AG08396 (cell line): ENCODE measurements around the gene LMOD2.

Experiments used
- DNase-seq: peaks from one replicate; pipeline ENCODE4 v3.0.0; 2012; ENCODE audit warnings: low spot score, mixed read lengths

The LMOD2 gene

DNA sequence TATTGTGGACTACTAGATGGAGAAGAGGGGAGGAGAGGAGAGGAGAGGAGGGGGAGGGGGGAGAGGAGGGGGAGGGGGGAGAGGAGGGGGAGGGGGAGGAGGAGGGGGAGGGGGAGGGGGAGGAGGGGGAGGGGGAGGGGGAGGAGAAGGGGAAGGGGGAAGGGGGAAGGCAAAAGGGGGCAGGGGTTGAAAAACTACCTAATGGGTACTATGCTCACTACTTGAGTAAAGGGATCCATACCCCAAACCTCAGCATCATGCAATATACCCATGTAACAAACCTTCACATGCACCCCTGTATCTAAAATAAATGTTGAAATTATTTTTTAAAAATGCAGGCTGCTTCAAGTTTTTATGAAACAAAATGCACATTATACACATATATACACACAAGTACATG, 15.1 kb upstream of the LMOD2 start:
- DNase-seq, result no peak

DNA sequence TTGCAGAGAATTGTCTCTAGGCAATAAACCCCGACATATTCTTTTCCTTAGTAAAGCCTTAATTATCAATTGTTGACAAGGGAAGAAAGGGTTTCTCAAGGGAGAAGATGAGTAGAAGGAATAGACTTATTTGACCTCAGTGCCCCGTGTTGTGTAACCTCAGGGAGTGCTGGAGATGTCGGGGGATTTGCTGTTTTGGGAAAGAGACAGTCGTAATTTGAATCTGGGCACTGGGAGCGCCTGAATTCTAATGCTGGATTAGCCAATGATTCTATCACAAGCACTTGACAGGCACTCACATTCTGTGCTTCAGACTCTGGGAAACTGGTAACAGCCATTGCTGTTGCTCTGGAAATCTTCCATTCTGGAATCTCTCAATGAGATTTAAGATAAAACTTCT, 13.8 kb upstream of the LMOD2 start:
- DNase-seq, result no peak

DNA sequence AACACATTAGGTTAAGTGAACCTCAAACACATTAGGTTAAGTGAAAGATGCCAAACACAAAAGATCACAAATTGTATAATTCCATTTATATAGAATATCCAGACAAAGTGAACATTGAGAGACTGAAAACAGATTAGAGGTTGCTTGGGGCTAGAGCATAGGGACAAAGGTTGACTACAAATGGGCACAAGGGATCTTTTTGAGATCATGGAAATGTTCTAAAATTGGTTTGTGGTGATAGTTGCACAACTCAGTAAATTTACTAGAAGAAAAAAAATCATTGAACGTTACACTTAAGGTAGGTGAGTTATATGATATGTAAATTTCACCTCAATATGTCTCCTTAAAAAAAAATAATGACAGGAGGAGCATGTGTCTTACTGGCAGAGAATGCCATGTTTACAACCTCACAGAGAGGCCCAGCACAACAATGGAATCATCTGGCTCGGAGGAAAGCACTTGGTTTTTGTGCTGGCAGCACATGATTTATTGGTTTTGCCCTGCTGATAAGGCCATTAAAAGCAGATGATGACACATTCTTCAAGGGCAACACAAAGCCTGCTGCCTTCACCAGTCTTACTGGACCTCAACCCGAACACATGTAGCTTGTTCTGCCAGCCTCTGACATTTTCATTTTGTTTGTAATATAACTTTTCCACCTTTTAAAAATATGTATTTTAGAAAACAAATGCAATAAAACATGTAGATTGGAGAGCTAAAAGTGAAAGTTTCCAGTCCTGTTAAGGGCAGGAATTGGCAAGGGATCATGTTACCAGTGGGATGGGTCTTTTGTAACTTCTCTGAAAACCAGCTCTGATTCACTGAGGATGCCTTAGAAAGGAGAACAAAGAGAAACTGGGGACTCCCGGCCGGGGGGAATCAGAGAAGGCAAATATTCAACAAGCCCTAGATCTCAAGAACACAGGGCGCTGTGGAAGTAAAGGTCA, 11.9 kb upstream of the LMOD2 start:
- DNase-seq, result peak; percentile 34

DNA sequence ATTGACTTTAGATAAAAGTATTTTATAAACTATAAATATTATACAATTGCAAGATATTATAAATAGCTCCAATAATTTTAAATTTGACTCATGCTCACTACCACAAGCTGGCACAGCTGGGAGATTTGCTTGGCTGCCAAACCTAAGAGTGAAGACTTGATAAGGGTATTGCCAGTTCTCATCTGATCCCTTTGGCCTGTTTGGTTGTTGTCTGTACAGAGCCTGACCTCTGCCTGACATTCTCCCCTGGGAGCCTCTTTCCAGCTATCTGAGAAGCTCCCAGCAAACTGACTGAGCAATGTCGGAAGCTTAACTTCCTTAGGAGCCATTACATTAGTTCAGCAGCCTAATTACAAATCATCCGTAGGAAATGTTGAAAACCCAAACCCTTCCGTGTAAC, 10.2 kb upstream of the LMOD2 start:
- DNase-seq, result no peak

DNA sequence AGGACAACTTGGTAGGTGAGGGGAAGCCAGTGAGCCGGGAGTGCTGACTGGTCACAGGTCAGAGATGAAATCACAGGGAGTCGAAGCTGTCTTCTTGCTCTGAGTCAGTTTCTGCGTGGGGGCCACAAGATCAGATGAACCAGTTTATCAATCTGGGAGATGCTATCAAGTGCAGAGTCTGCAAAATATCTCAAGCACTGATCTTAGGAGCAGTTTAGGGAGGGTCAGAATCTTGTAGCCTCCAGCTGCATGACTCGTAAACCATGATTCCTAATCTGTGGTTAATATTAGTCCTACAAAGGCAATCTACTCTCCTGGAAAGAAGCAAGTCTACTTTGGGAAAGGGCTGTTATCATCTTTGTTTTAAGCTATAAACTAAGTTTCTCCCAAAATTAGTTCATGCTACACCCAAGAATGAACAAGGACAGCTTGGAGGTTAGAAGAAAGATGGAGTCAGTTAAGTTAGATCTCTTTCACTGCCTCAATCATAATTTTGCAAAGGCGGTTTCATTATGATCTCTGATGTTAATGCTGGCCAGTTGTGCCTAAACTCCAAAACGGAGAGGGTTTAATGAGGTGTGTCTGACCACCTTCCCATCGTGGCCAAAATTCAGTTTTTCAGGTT, 8.4 kb upstream of the LMOD2 start:
- no peak for DNase-seq

DNA sequence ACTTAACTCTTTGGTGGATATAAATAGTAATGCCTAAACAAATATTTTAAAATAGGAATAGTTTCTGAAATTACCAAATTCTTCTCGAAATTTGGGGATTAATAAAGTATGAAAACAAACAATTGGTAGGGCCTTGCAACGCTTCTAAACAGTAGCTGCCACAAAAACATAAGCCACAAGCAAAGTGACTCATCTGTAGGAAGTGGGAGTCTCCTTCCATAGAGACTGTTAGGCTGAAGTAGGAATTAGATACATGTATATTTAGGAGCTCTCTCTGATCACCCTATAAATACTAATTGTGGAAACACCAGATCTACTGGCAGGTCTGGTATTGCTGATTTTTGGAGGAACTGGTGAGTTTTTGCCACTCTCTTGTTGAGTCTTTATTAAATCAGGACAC, 5.7 kb upstream of the LMOD2 start:
- no peak for DNase-seq

DNA sequence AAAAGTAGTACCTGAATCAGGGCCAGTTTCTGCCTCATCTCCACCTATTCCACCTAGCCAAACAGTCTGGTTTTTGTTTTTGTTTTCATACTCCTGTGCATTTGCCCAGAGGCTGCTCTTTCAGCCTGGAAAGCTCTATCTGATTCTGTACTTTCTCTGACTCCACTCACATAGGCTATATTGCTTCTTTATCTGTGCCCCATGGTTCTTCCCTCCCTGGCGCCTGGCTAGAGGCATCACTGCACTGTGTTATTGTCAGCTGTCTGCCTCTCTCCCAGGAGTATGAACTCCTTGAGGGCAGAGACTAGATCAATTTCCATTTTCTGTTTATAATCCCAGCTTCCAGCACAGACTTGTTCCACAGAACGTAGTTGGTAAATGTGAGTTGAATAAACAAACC, 5.1 kb upstream of the LMOD2 start:
- DNase-seq, result no peak

DNA sequence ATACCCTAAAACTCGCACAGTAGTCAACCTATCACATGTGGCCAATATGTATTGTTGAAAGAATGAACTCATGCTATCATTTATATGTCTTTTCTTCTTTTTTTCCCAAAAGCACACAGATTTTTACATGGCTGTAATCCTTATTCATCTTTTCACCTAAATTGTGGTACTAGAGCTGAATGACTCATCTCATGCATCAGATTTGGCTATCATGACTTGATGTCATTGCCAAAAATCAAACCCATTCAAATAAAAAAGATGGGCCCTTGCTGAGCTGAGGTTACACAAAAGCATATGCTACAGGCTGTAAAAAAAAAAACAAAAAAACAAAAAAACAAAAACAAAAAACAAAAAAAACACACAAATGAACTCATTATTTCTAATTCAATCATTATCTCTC, 3.3 kb upstream of the LMOD2 start:
- no peak for DNase-seq

DNA sequence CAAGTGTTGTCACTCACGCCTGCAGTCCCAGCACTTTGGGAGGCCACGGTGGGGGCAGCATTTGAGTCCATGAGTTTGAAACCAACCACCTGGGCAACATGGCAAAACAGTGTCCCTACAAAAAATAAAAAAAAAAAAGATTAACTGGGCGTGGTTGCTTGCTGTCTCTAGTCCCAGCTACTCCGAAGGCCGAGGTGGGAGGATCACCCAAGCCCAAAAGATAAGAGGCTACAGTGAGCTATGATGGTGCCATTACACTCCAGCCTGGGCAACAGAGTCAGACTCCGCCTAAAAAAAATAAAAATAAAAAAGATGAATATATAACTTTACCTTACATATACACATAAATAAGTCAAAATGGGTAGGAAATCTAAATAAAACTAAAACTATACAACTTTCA, 2.5 kb upstream of the LMOD2 start:
- DNase-seq, result no peak

DNA sequence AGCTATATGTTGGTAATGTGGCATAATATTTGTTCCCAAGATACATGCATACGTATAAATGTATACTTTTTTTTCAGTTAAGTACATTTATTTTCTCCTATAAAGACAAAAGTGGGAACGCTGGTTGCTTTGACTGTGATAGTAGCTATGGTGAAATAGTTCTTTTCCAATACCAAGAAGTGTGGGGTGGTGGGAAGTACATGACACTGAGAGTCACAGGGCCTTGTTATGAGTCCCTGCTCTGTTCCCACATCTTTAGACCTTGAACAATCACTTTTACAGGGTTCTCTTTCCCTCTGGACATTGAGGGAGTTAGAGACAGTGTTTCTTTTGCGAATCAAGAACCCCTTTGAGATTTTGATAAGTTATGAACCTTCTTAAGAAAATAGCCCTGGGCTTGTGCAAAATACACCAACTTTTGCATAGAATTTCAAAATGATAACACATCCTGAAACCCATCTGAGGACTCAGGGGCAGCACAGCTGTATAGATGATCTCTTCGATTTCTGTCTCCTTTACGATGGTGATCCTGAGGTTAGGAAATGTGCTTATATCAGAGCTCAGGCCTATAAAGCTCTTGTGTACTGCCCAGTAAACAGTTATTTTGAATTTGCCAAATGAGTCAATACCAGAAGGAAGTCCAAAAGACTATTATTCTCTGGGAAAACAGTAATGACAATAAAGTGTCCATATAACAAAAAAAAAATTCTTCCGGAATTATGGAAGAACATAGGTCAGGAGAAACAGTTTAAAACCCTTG, 1.1 kb downstream of the LMOD2 start:
- no peak for DNase-seq

DNA sequence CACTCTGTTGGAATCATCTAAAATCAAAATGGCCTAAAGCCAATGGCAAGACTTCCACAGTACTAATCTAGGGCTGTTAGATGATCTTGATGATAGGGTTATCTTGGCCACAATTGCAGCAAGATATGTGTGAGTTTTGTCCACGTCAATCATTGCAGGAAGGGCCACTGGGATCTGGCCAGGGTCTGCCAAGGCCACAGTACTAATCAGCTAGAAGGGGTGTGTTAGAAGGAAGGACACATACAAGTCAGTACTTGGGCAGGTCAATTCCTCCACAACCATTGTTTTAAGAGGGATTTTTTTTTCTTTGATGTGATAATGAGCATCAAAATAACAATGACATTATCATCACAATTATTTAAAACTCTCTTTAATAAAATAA, 1.6 kb downstream of the LMOD2 start:
- DNase-seq, result no peak

DNA sequence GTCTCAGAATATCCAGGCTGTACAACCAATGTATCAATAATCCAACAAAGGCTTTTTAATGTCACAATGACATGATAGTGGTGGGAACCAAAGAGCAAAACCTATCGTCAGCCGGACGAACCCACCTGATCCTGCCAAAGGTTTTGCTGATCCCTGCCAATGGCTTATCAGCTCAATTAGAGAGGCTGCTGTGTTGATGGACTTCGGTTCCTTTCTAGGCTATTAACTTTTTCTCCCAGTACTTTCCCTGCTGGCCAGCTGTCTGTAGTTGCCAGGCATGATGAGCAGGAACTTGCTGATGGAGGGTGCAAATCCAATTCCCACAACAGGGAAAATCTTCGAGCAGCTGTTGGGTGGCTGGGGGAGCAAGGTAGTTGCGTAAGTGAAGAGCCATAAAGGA, 2.4 kb downstream of the LMOD2 start:
- DNase-seq, result no peak

DNA sequence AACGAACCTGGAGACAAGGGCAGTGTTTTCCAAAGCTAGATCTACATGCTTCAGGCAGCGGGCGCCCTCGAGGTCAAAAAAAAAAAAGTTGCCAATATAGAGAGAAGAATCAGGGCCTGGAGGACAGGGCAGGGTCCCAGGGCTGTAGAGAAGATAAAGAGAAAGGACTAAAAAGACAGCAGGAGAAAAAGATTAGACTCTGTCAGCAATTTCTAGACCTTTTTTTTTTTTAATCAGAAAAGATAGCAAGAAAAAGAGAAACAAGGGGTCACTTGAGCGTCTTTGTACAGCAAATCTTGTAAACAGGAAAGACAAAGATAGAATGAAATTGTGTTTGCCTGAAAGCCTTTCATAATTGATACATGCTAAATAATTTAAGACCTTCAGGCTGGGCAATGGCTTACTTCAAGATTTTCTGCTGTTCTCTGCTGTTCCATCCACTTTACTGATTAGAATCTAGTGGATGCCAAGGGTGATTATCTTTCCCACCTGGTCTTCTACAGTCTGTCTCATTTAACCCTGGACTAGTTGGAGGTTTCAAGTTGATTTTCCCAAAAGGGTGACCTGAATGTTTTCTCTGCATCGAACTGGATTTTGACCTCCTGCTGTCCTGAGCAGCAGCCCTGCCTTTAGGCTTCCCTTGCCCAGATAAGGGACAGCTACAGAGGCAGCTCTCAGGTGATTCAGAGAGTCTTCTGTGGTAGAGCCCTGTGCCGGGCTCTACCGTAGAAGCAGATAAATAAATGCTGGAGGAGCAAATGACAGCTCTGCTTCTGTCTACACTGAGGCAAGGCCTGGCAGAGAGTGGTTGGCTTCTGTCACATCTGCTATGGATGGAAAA, 5.1 kb downstream of the LMOD2 start:
- DNase-seq, result no peak

DNA sequence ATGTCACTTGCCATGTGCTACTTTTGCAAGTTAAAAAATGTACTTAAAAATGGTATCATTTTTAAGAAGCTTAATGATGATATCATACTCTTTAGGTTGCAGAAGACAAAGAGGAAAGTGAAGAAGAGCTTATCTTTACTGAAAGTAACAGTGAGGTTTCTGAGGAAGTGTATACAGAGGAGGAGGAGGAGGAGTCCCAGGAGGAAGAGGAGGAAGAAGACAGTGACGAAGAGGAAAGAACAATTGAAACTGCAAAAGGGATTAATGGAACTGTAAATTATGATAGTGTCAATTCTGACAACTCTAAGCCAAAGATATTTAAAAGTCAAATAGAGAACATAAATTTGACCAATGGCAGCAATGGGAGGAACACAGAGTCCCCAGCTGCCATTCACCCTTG, 6.1 kb downstream of the LMOD2 start:
- DNase-seq, result no peak

DNA sequence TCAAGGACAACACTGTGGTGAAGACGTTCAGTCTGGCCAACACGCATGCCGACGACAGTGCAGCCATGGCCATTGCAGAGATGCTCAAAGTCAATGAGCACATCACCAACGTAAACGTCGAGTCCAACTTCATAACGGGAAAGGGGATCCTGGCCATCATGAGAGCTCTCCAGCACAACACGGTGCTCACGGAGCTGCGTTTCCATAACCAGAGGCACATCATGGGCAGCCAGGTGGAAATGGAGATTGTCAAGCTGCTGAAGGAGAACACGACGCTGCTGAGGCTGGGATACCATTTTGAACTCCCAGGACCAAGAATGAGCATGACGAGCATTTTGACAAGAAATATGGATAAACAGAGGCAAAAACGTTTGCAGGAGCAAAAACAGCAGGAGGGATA, 6.6 kb downstream of the LMOD2 start:
- DNase-seq, result no peak

DNA sequence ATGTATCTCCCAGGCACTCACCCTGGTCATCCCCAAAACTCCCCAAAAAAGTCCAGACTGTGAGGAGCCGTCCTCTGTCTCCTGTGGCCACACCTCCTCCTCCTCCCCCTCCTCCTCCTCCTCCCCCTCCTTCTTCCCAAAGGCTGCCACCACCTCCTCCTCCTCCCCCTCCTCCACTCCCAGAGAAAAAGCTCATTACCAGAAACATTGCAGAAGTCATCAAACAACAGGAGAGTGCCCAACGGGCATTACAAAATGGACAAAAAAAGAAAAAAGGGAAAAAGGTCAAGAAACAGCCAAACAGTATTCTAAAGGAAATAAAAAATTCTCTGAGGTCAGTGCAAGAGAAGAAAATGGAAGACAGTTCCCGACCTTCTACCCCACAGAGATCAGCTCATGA, 7.1 kb downstream of the LMOD2 start:
- no peak for DNase-seq

DNA sequence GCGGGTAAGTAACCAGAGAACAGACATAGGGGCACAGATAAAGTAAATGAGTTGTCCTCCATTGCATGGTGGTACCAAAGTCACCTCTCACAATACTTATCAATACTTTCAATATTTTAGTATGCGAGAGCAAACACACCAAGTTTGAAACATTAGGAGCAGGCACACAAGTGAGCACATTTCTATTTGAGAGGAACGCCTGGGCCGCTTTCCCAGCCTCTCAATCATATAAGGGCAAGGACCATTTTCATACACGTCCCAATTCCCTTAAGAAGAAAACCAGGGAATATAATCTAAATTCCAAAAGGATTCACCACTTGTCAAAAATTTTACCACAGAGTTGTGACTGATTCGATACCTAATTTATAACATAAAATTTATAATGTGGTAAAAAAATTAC, 7.5 kb downstream of the LMOD2 start:
- no peak for DNase-seq

DNA sequence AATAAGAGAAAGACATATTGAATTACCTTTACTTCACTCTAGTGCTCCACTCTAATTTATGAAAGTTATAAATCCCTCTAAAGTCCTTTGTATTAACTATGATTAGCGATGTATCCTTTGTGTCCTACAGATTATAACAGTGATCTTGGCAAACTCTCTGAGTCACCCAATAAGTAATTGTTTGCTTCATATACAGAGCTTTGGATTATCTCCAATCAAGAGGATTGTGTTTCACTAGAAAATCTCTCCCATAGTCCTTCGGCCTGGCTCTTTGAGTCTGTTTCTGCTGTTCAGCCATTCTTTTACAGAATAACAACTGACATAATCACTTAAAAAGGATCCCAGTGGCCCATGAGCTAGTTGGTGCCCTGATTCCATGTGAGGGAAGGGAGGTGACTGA, 9.5 kb downstream of the LMOD2 start:
- DNase-seq, result no peak

DNA sequence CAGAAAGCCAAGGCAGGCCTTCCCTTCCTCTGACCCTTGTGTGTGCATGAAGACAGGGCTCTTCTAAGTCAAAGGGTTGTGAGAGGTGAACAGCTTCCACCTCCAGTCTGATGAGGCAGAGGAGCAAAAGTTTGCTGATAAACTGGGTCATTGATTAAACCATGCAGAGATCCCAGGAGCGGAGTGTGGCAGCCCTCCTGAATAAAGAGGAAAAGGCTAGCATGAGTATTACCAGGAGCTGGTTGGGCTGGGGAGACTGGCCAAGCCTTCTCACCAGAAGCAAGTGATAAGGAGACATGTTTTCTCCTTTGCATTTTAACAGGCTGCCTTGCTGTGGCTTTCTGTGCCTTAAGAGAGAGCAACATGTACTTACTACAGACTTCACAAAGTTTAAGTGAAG, 10.2 kb downstream of the LMOD2 start:
- DNase-seq, result no peak

DNA sequence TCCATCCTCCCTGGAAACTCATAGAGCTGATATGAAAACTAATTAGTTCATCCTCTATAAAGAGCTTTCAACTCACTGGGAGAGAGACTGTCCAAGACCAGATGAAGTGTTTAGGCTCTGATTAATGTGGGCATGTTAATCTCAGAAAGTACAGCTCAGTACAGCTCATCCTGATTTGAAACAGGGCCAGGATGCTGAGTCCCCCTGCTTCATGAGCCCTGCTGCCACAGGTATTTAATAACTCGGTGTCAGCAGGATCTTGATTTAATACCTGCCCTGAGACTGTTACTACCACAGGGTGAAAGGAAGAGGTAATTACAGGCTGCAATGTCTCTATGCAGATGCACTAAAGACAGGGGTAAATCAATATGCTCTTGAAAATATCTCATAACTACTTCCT, 10.8 kb downstream of the LMOD2 start:
- no peak for DNase-seq

DNA sequence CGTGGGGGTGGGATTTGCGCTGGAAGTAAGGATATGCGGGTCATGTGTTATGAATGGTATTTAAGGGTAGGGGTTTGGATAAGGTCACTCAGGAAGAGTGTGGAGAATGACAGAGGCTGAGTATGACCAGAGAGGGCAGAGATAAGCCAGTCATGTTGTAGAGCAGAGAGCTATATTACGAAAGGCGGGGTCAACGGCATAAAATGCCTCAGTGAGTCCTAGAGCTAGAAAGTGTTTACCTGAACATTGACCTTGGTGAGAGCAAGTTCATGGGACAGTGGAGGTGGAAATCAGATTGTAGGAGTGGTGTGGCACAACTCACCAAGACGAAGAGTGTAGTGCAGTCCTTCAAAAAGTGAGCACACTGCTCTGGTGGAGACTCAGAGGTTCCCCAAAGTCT, 13.8 kb downstream of the LMOD2 start:
- DNase-seq, result no peak

DNA sequence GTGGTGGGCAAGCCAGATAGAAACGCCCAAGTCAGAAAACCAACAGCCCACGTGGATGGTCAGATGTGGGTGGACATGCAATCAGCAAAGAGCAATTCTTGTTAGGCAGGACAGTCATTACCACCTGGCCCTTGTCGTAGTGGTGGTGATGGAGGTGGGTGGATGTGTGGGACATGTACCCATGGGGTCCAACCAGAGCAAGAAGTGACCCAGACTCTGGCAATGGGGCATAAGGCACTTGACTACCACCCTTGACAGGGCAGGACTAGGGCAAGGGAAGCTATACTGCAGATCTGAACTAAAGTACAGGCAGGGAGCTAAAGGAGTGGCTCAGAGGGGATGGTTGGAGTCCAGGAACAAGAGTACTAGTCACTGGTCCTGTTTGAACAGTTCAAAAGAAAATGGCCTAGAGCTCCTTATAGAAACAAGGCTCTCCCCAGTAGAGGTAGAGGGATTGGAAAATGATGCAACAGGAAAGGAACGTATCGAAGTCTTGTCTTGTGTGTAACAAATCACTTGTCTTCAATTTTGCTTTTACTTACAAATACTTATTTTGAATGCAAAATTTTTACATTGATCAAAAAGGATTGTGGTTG, 17.6 kb downstream of the LMOD2 start:
- no peak for DNase-seq
